NCI-H82 (cell line): ENCODE data around the gene GARIN5A.

Experiments
- DNase-seq: peaks from one replicate; lab custom pipeline; 2025; lab: John Stamatoyannopoulos, UW

The GARIN5A gene

DNA sequence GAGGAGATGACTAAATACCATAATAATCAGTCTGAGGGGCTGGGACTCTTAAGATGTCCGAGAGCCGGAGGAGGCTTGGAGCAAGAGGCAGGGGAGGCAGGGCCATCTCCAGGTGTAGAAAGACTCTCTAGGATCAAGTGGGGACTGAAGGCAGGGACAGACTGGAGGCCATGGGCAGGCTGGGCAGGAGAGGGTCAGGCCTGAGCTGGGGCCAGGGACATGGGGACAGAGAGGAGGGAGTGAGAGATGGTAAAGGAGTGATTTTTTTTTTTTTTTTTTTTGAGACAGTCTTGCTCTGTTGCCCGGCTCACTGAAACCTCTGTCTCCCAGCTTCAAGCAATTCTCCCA lies 32.2 kb upstream of the GARIN5A start:
- no peak for DNase-seq

- DNase-seq, result no peak
Observed at GRCh38 chr19:50507376-50507775, 30.7 kb upstream of the GARIN5A start.

DNA sequence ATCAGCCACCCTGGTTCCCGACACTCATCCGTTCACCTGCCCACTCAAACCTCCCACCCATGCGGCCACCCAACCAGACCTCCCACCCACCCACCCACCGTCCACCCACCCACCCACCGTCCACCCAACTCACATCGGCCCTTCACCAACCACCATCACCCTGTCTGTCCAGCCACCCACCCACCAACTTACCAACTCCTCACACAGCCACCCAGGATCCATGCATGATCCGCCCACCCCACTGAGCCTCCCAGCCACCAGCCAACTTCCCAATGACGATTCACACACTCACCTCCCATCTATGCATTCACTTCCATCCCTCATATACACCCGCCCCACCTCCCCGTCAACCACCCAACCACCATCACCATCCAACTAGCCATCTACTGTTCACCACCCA lies 30.1 kb upstream of the GARIN5A start:
- DNase-seq, result no peak

DNA sequence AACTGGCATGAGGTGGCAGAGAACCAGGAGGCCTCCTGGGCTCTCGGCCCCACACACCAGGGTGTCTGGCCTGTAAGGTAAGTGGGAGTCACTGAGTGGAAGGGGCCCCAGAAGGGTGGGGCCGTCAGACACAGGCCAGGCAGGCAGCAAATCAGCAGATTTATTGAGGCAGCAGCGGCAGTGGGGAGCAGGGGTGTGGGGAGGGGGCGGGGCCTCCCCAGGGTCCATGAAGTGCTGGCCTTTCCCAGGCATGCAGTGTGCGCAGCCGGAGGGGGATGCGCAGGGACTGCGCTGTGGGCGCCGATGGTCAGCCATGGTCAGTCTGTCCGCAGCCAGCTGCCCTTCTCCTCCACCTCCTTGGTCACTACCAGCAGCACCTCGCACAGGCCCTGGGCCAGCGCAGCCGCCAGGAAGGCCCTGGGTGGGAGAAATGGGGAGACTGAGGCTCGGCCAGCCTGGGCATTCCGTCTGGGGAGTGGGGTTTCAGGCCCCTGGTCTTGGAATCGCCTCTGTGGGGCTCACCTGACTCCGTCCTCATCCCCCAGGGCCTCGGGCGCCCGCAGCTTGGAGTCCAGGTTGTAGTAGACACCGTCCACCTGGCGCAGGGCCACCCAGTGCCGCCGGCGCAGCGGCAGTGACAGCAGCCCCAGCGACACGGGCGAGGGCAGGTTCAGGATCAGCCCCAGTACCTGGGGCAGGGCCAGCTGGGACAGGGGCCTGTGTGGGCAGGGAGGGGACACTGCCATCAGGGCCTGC lies 29.4 kb upstream of the GARIN5A start:
- no peak for DNase-seq

- no peak for DNase-seq
Observed at GRCh38 chr19:50501568-50502475, 25.2 kb upstream of the GARIN5A start.

GRCh38 chr19:50501186-50501567 lies 24.5 kb upstream of the GARIN5A start:
- DNase-seq, result no peak

- DNase-seq, result no peak
Observed at GRCh38 chr19:50500753-50501151, 24.1 kb upstream of the GARIN5A start.

GRCh38 chr19:50500060-50500752 lies 23.6 kb upstream of the GARIN5A start:
- DNase-seq, result peak; percentile 68

- DNase-seq, result no peak
Observed at GRCh38 chr19:50498219-50499056, 21.8 kb upstream of the GARIN5A start.

- DNase-seq, result no peak
Observed at GRCh38 chr19:50497022-50497405, 20.4 kb upstream of the GARIN5A start.

DNA sequence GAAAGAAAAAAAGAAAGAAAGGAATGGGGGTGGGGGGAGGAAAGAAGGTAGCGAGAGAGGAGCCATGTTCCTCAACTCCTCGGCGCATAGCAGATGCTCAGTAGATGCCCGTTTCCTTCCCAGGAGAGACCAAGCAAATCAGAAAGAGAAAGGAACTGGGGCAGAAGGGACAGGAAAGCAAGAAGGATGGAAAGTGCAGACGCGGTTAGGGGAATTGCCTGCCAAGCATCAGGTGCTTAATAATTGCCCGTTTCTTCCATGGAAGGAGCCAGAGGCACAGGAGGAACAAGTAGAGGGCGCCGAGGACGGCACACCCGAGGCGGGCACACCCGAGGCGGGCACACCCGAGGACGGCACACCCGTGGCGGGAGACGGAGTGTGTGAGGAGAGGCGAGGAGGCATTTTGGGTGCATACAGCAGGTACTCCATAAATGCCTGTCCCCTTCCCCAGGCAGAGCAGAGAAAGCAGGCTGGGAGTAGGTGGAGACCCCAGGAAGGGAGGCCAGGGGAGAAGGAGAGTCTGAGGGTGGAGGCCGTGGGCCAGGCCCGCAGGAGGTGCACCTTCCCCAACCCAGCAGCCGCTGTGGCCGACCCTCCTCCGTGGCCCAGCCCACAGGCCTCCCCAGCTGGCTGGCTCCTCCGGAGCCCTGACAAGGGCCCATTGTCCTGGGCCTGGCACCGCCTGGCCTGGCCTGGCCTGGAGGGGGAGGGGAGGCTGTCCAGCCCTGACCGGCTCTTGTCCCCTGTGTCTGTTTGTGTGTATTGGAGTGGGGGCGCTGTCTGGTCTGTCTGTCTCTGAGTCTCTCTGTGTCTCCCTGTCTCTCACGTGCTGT lies 19.8 kb upstream of the GARIN5A start:
- DNase-seq, result no peak

GRCh38 chr19:50495020-50495531 lies 18.4 kb upstream of the GARIN5A start:
- DNase-seq, result no peak

DNA sequence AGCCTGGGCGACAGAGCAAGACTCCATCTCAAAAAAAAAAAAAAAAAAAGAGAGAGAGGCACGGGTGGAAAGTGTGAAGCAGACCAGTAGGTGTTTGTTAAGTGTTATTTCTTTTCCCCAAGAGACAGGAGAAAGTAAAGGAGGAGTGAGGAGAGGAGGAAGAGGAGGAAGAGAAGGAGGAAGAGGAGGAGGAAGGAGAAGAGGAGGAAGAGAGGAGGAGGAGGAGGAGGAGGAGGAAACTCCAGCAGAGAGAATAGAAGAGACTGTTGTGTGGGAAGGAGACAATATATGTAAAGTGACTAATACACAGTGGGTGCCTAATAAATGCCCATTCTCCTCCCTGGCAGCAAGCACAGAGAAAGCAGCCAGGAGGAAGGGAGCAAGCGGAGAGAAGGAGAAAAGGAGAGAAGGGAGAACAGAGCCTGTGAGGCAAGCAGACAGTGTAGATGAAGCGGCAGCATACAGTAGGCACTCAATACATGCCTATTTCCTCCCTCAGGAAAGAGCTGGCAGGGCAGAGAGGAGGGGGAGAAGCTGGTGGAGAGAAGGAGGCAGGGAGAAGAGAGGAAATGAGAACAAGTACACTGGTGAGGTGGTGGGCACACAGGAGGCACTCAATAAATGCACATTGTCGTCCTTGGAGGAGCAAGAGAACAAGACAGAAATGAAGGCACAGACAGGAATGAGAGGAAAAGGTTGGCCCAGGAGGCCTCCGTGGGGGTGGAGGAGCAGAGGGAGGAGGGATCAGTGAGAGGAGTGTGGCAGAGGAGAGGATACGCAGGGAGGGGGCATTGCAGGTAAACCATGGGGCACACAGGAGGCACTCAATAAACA lies 17.8 kb upstream of the GARIN5A start:
- DNase-seq, result no peak

DNA sequence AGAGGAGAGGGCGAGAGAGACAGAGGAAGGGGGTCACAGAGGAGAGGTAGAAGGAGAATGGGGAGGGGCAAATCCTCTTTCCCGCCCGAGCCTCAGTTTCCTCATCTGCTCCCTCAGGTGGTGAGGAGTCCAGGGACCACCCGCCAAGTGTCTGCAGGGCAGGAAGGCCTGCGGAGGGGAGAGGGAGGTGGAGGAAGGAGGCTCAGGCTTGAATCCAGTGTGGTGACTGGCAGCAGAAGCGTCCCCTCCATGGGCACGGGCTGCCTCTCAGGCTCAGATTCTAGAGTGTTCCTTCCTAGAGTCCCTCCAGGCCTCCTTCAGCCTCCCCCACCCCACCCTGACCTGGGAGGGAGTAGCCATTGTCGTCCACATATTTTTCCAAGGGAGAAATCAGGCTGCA lies 16.5 kb upstream of the GARIN5A start:
- DNase-seq, result no peak

DNA sequence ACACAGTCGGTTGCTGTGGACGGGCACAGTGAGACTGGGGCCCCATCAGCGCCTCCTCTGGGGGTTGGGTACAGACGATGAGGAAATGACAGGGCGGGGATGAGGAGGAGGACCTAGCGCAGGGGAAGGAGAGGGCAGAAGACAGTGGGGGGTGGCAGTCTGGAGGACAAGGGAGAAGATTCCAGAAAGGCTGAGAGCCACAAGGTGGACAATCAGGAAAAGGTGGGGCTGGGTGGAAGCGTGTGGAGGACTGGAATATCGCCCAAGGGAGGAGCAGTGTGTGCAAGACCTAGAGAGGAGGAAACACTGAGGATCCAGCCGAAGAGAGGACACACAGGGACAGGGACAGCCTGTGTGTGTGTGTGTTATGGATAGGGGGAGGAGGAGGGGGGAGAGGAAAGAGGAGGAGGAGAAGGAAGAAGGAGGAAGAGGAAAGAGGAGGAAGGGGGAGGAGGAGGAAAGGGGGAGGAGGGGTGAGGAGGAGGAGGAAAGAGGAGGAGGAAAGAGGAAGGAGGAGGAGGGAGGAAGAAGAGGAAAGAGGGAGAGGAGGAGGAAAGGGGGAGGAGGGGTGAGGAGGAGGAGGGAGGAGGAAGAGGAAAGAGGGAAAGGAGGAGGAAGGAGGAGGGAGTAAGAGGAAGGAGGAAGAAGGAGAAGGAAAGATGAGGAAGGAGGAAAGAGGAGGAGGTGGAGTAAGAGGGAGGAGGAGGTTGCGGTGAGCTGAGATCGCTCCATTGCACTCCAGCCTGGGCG lies 15.8 kb upstream of the GARIN5A start:
- DNase-seq, result no peak

GRCh38 chr19:50490991-50491472 lies 14.4 kb upstream of the GARIN5A start:
- DNase-seq, result no peak

DNA sequence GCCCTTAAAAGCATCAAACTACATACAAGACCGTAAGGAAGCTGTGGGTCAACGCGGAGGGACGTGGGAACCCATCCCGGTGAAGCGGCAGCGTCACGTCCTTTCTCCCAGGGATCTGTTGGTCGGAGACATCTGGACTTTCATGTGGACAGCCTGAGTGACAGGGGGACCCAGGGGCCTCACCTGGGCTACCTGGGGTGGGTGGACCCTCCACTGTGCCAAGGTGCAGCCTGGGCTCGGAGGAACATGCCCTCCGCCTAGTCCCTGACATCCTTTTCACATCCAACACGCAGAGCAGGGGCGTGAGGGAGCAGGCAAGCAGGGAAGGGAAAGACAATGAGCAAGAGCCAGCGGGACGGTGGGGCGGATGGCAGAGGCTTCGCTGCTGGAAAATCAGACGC lies 13.8 kb upstream of the GARIN5A start:
- DNase-seq, result no peak

DNA sequence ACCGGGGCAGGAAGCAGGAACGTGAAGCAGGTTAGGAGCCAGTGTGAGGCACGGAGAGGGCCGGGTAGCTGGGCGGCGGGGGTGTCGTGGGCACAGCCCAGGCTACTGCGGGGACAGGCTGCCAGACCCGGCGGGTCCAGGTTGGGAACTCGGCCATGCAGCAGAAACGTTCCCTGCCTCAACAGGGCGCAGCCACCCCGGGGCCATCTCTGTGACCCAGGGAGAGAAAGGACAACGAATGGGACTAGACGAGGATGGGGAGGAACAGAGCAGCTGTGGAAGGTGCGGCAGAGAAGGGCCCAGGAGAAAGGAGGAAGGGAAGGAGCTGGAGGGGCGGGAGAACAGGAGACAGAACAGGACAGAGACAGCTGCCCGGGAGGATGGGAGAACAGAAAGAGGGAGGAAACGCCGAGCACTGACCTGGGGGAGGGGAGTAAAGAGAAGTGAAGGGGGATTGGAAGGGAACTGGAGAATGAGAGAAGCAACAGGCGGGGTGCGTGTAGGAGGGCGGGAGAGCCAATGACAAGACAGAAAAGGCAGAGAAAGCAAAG lies 12.9 kb upstream of the GARIN5A start:
- DNase-seq, result no peak
